Left ventricle myocardium superior (tissue), 1 donor: ENCODE results near the gene KCNC1. TPM values are rescaled to one million over a fixed set of nuclear protein-coding genes. Genes with fewer than 3 reads are reported as not detected.
A peak's percentile ranks its signal among the peaks of the same experiment; 100 is the strongest.

Experiments used
- ATAC-seq: fragments of 200-7000 bp; cut with Tn5 transposase; one replicate; pipeline ENCODE4 v1.9.1; 2020; ENCODE audit warnings: mild to moderate bottlenecking, moderate library complexity
- DNase-seq: peaks from one replicate; pipeline ENCODE4 v3.0.0-alpha.2; 2020
- intact Hi-C: fragments of 100-400 bp; cut with micrococcal nuclease; formaldehyde crosslinking; loops from one replicate; pipeline ENCODE4 v1.11.0; 2022
- total RNA-seq: library from RNA; stranded (reverse); fragmentation: NEBNext Ultra II Directional; extraction: Animal tissue kit (Norgen Biotek cat#: 25700); gene quantifications from one replicate; pipeline ENCODE4 v1.2.1, GENCODE V29; 2021
- donor health status: DM: no; HTN: yes; CAD: no; lungs with severe emphysema.

Gene KCNC1
- total RNA-seq, 1 donor from 2014 or later: not detected

DNA sequence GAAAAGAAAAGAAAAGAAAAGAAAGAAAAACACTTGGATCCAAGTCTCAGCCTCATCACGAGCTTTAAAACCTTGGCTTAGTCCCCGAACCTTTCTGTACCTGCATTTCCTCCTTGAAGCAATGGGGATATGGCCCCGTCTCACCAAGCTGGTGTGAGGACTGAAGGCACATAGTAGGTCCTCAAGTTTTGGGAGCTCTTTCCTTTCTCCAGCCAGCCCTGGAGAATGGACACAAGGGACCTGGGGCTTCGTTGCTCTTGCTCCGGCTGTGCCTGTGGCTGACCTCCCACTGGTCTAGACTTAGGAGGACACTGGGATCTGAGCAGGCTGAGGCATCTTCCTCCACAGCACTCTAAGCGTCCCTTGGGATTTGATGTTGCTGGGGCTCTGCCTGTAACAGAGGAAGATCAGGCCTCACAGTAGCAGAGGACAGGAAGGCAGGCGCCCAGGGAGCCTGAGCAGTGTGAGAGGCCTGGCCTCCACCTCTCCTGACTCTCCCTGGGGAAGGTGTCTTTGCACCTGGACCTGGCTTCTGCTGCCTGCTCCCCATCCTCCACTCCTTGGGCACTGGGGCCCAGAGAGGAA lies 32.8 kb downstream of the KCNC1 start:
- ATAC-seq: no peak
- intact Hi-C loops: loop anchor here (10.0 kb wide), 1 partner anchor 207 kb away; no protein-coding TSS in a partner anchor
- DNase-seq: no peak

DNA sequence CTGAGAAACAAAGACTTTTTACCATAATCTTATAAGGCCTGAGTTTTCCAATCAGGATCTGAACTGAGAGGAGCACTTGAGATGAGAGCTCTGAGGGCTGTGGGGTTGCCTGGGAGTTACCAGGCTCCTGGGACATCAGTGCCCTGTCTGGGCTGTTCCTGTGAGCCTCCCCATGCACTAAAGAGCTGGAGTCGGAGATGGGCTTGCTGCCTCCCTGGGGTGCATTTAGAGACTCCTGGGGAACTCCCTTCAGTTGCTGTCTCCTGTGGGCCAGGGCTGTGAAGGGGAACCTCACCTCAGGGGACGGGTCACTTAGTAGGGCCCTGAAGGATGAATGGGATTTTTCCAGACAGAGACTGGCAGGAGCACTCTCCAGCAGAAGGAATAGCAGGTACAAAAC lies 33.3 kb downstream of the KCNC1 start:
- DNase-seq: no peak
- no peak for ATAC-seq
- intact Hi-C loops: loop anchor here (10.0 kb wide), 1 partner anchor 207 kb away; no protein-coding TSS in a partner anchor

- DNase-seq: no peak
- no peak for ATAC-seq
- intact Hi-C loops: loop anchor here (10.0 kb wide), 1 partner anchor 206 kb away; no protein-coding TSS in a partner anchor
Observed at GRCh38 chr11:17768547-17768946, 34.0 kb downstream of the KCNC1 start.

GRCh38 chr11:17769218-17769617 lies 34.6 kb downstream of the KCNC1 start:
- intact Hi-C loops: loop anchor here (10.0 kb wide), 1 partner anchor 206 kb away; no protein-coding TSS in a partner anchor
- no peak for DNase-seq
- no peak for ATAC-seq

GRCh38 chr11:17770048-17770652 lies 35.6 kb downstream of the KCNC1 start:
- no peak for DNase-seq
- intact Hi-C loops: no loop called here
- ATAC-seq: no peak

DNA sequence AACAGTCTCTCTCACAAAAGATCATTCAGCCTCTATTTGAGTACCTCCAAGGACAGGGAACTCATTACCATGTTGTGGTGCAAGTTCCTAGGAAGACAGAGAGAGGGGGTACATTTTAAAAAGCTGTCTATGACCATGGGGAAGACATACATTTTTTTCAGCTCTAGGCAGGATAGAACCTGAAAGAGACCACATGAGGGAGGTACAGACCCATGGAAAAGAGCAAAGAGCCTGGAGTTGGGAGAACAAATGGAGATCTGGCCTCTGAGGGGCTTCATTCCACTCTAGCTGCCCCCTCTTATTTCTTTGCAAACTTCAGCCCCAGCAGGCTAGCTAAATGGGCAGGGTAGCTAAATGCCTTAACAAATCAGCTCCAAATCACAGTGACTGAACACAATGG lies 36.3 kb downstream of the KCNC1 start:
- DNase-seq (no peak), ATAC-seq (peak; percentile 27)
- intact Hi-C loops: no loop called here

DNA sequence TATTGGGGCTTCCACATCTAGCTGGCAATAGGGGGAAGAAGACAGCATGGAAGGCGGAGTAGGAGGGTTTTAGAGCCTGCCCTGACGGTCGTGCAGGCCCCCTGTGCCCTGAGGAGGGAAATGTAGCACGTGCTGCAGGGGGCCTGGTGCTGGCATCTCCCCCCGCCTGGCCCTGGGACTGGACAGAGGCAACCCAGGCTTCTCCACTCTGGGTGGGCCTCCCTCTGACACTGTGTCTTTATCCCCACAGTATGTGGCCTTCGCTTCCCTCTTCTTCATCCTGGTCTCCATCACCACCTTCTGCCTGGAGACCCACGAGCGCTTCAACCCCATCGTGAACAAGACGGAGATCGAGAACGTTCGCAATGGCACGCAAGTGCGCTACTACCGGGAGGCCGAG lies 36.8 kb downstream of the KCNC1 start:
- no peak for DNase-seq
- intact Hi-C loops: no loop called here
- ATAC-seq: no peak

DNA sequence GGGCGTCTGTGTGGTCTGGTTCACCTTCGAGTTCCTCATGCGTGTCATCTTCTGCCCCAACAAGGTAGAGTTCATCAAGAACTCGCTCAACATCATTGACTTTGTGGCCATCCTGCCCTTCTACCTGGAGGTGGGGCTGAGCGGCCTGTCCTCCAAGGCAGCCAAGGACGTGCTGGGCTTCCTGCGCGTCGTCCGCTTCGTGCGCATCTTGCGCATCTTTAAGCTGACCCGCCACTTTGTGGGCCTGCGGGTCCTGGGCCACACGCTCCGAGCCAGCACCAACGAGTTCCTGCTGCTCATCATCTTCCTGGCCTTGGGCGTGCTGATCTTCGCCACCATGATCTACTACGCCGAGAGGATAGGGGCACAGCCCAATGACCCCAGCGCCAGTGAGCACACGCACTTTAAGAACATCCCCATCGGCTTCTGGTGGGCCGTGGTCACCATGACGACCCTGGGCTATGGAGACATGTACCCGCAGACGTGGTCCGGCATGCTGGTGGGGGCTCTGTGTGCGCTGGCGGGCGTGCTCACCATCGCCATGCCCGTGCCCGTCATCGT lies 37.3 kb downstream of the KCNC1 start:
- no peak for DNase-seq
- ATAC-seq: no peak
- intact Hi-C loops: no loop called here

DNA sequence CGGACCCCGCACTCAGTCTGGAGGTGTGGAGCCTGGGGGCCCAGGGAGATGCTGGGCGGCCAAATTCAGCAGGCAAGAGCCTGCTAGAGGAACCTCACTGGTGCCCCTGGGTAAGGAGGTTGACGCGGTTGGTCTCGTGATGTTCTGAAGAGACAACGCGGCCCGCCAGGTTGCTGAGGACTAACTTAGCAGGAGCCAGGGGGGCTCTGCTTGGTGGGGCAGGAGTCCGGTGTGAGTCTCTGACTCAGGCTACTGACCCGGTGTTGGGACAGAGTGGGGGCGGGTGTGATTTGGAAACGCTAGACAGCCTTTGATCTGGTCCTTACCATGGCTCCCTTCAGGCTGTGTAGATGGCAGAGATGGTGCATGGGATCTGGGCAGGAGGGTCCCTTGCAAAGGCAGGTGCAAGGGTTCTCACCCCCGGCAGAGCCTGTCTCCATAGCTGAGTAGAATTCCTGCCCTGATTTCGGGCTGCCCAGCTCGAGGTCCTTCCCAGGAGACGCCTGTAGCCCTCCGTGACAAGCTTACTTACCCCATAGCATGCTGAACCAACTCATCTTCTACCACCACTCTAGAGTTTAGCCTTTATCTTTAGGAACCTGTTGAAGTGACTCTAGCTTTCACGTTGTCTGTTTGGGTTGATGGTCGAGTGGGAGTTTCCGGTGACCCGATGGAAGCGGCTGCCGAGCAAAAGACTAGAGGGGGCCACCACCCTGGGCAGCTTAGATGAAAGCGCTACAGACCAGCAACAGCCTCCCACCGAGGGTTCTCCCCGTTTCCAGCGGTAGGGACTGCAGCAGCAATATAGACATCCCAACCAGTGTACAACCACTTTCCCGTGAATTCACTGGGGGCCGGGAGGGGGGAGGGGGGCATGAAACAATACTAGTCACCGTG lies 38.4 kb downstream of the KCNC1 start:
- intact Hi-C loops: no loop called here
- ATAC-seq: no peak
- no peak for DNase-seq

DNA sequence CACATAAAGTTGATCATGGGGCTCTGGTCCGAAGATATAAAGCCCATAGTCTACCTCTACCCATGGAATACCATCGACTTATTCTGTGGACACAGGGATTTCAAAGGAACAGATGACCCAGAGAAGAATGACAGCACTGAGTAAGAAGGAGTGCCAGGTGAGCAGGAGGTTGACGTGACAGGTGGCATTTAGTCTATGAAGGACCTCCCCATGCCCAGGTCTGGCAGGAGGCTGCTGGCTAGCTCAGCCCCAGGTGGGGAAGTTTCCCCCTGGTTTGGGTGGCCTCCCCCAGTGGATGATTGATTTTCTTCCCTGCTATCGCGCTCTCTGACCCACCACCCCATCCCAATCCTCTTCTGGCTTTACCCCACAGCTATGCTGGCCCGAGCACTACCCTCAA lies 39.1 kb downstream of the KCNC1 start:
- DNase-seq (no peak), ATAC-seq (no peak)
- intact Hi-C loops: no loop called here

DNA sequence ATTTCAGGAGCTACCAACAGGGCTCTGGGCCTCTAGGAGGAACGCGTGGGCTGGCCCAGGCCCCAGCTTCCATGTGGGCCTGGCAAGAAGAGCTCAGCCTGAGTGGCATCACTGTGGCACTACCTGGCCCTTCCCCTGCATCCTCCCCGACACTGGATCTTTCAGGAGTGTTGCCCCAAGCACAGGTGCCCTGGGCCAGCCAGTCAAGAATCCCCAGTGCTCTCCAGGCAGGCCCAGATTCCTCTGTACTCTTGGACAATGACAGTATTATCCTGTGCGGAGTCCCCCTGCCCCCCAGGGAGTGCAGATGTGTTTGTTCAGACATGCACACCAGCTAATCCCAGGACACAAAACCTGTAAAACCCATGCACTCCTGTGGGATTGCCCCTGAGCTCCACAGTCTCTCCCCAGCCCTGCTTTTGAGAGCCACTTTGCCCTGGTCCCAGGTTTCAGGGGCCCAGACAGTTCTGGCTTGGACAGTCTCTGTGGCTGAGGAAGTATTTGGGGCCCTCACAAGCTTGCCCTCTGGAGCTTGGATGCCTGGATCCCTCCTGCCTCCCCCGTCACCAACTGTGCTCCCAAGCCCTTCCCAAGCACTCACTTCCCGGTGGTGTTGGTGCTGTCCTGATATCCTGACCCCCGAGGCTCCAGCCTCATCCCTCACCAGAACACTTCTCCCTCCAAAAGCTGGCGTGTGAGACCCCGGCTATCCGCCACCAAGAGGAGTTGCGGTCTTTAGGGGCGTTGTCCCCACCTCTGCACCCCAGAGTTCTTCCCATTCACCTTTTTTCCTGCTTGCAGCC lies 39.9 kb downstream of the KCNC1 start:
- intact Hi-C loops: no loop called here
- no peak for ATAC-seq
- no peak for DNase-seq

- intact Hi-C loops: no loop called here
Observed at GRCh38 chr11:17775035-17775348, 40.4 kb downstream of the KCNC1 start.

GRCh38 chr11:17775507-17776211 lies 41.1 kb downstream of the KCNC1 start:
- intact Hi-C loops: no loop called here
- ATAC-seq: no peak
- DNase-seq: no peak

More at GRCh38 chr11:17775035-17775348, 40.4 kb downstream of the KCNC1 start:
- ATAC-seq (no peak), DNase-seq (no peak)

DNA sequence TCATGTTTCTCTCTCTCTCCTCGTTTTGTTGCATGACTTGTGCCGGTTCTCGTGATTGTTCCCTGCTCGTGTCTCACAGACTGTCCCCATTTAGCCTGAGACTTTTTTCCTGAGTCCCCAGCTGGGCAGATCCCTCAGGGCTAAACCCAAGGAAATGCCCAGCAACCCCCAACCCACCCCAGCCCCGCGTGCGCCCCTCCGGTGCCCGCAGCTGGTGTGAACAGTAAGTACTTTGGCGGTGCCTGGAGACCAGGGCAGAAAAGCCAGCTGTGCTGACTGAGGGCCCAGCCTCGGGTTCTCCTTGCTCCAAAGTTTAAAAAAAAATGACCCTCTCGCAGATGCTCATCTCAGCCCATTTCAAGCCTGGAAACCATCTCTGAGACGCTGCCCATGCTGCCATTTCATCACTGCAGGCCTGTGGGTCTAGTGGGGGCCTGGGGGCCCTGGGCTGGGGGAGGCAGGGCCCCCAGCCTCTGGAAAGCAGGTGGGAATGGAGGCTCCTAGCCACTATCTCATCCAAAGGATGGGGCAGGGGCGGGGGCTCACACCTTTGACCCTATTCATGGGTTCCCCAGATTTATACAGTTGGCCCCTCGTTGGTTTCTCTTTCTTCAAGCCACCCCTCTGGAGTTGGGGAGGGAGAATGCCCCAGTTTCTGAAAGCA lies 41.8 kb downstream of the KCNC1 start:
- DNase-seq (no peak), ATAC-seq (no peak)
- intact Hi-C loops: no loop called here

GRCh38 chr11:17777086-17777737 lies 42.6 kb downstream of the KCNC1 start:
- DNase-seq (no peak), ATAC-seq (no peak)
- intact Hi-C loops: no loop called here

GRCh38 chr11:17777738-17778091 lies 43.1 kb downstream of the KCNC1 start:
- intact Hi-C loops: no loop called here
- DNase-seq: no peak
- no peak for ATAC-seq

DNA sequence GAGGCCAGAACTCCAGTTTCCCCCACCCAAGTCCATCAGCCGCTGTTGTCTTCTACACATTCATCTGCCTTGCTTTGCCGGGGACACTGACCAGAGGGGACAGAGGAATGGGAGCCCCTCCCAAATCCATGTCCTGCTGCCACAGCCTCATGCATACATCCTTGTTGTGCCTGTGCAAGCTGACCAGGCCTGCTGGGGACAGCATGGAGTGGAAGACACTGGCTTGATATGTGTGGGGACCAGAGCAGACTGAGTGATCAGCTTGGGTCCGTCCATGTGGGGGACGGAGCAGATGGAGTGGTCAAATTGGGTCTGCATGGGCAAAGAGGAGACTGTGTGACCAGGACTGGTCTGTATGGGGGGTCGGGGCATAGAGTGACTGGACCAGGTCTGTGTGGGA lies 43.8 kb downstream of the KCNC1 start:
- DNase-seq (no peak), ATAC-seq (no peak)
- intact Hi-C loops: no loop called here
